ENCODE data around the gene ALDH3A1.

DNA sequence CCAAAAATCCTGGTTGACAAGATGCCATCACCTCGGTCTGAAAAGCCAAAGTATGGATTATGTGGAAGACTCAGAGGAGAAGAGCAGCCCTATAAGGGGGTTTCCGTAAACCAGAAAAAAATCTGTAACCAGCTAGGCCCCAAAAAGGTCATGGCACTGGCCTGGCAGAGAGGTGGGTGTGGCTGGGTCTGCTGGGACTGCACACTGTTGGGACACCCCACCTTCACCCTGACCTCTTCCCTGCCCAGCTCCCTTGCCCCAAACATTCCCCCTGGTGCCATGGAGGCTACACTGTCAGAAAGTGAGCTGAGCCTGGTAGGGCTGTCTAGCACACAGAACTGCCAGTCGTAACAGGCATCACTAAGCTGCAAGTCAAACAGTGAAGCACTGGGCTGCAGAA is 38.3 kb downstream of the ALDH3A1 start:
- TF ChIP-seq POLR2A (IDR thresholded peaks at IDR 0.05) (no peak), EP300 (IDR thresholded peaks at IDR 0.05) (no peak)
- TF ChIP-seq, protein P1, sequence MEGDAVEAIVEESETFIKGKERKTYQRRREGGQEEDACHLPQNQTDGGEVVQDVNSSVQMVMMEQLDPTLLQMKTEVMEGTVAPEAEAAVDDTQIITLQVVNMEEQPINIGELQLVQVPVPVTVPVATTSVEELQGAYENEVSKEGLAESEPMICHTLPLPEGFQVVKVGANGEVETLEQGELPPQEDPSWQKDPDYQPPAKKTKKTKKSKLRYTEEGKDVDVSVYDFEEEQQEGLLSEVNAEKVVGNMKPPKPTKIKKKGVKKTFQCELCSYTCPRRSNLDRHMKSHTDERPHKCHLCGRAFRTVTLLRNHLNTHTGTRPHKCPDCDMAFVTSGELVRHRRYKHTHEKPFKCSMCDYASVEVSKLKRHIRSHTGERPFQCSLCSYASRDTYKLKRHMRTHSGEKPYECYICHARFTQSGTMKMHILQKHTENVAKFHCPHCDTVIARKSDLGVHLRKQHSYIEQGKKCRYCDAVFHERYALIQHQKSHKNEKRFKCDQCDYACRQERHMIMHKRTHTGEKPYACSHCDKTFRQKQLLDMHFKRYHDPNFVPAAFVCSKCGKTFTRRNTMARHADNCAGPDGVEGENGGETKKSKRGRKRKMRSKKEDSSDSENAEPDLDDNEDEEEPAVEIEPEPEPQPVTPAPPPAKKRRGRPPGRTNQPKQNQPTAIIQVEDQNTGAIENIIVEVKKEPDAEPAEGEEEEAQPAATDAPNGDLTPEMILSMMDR (IDR thresholded peaks at IDR 0.05) = no peak

Measured in suprapubic skin (tissue), 3 donors.